Measurements from ENCODE around the gene CBX3.

DNA sequence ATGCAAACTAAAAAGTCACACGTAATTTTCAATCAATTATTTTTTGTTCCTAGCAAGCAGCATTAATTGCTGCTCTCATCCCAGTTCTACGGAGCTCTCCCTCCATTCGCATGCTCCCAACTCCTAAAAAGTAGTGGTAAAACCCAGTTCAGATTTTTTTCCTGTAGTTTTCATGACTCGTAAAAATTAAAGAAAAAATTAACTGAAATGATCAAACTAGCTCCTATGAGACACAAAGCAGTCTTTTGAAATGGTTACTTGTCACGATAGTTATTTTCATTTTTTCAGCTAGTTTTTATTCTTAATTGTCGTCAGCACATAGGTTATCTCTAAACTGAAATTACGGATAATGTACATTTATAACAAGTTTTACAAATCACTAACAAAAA is 2.8 kb upstream of the CBX3 start:
- TF ChIP-seq EZH2 (IDR thresholded peaks at IDR 0.05): no peak
- TF ChIP-seq, protein P1, sequence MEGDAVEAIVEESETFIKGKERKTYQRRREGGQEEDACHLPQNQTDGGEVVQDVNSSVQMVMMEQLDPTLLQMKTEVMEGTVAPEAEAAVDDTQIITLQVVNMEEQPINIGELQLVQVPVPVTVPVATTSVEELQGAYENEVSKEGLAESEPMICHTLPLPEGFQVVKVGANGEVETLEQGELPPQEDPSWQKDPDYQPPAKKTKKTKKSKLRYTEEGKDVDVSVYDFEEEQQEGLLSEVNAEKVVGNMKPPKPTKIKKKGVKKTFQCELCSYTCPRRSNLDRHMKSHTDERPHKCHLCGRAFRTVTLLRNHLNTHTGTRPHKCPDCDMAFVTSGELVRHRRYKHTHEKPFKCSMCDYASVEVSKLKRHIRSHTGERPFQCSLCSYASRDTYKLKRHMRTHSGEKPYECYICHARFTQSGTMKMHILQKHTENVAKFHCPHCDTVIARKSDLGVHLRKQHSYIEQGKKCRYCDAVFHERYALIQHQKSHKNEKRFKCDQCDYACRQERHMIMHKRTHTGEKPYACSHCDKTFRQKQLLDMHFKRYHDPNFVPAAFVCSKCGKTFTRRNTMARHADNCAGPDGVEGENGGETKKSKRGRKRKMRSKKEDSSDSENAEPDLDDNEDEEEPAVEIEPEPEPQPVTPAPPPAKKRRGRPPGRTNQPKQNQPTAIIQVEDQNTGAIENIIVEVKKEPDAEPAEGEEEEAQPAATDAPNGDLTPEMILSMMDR (IDR thresholded peaks at IDR 0.05): no peak

Data from neural progenitor cell (in vitro differentiated cells).